GM12878 (cell line): ENCODE measurements around the gene DIPK1A. TPM values are rescaled to one million over a fixed set of nuclear protein-coding genes. Genes with fewer than 3 reads are reported as not detected.

Experiments
- ATF3 ChIP-seq: IDR thresholded peaks from 2 replicates; pipeline ENCODE4 v1.6.1; 2011; ENCODE audit warnings: low read depth, mild to moderate bottlenecking, low read length, moderate library complexity, borderline replicate concordance; ENCODE audit errors: extremely low read depth
- ATF7 ChIP-seq: fragments of 450-650 bp; IDR thresholded peaks from 2 replicates; pipeline ENCODE4 v1.6.1; 2016; ENCODE audit warnings: low read depth, mild to moderate bottlenecking
- BACH1 ChIP-seq: fragments of 450-650 bp; IDR thresholded peaks from 2 replicates; pipeline ENCODE4 v1.6.1; 2017; ENCODE audit warnings: mild to moderate bottlenecking, borderline replicate concordance
- BCL11A ChIP-seq: IDR thresholded peaks from 2 replicates; pipeline ENCODE4 v1.6.1; 2011; ENCODE audit warnings: low read depth, low read length
- BCL3 ChIP-seq: IDR thresholded peaks from 2 replicates; pipeline ENCODE4 v1.6.1; 2011; ENCODE audit warnings: borderline replicate concordance, low read depth, mild to moderate bottlenecking, moderate library complexity, low read length; ENCODE audit not compliant: insufficient read depth, poor library complexity, severe bottlenecking
- BHLHE40 ChIP-seq, 2 experiments: fragments of 450-650 bp in 1 of 2; IDR thresholded peaks; 2 replicates each; pipeline ENCODE4 v1.6.1; 2011 to 2017; ENCODE audit warnings: low read depth in 2 of 2, borderline replicate concordance in 1 of 2, improper control_type of control experiment in 1 of 2, low read length in 1 of 2, mild to moderate bottlenecking in 1 of 2
- CBX3 ChIP-seq: fragments of 200-600 bp; sonication (generic); IDR thresholded peaks from 2 replicates; pipeline ENCODE4 v1.6.1; 2016; ENCODE audit warnings: low read depth, borderline replicate concordance
- CBX5 ChIP-seq: sonication (generic); IDR thresholded peaks from 2 replicates; pipeline ENCODE4 v1.6.1; 2016; ENCODE audit warnings: low read depth, moderate library complexity, mild to moderate bottlenecking, inconsistent platforms
- CHD2 ChIP-seq: IDR thresholded peaks from 2 replicates; pipeline ENCODE4 v1.6.1; 2011; ENCODE audit warnings: low read depth, low read length, improper control_type of control experiment, borderline replicate concordance
- ESRRA ChIP-seq: IDR thresholded peaks from 2 replicates; pipeline ENCODE4 v1.6.1; 2012; ENCODE audit warnings: mild to moderate bottlenecking, low read length, improper control_type of control experiment
- FOXM1 ChIP-seq: IDR thresholded peaks from 2 replicates; pipeline ENCODE4 v1.6.1; 2012; ENCODE audit warnings: low read depth, mild to moderate bottlenecking, inconsistent platforms, low read length, moderate library complexity
- HDAC2 ChIP-seq: fragments of 200-600 bp; sonication (generic); IDR thresholded peaks from 2 replicates; pipeline ENCODE4 v1.6.1; 2017
- HDAC6 ChIP-seq: fragments of 200-600 bp; sonication (generic); IDR thresholded peaks from one replicate; pipeline ENCODE4 v1.8.0; 2017; ENCODE audit warnings: antibody characterized with exemption; ENCODE audit not compliant: unreplicated experiment
- IRF5 ChIP-seq: fragments of 450-650 bp; IDR thresholded peaks from 2 replicates; pipeline ENCODE4 v1.6.1; 2017; ENCODE audit warnings: borderline replicate concordance
- JUNB ChIP-seq: IDR thresholded peaks from 2 replicates; pipeline ENCODE4 v1.6.1; 2016; ENCODE audit warnings: antibody characterized with exemption, mild to moderate bottlenecking
- MAX ChIP-seq: IDR thresholded peaks from 2 replicates; pipeline ENCODE4 v1.6.1; 2012; ENCODE audit warnings: low read depth, low read length, improper control_type of control experiment
- PKNOX1 ChIP-seq: fragments of 450-650 bp; IDR thresholded peaks from 2 replicates; pipeline ENCODE4 v1.6.1; 2016; ENCODE audit warnings: mild to moderate bottlenecking
- RCOR1 ChIP-seq: conservative IDR thresholded peaks from 2 replicates; pipeline ENCODE4 v1.6.1; 2012; ENCODE audit warnings: low read depth, low read length, improper control_type of control experiment
- SMAD1 ChIP-seq: fragments of 450-650 bp; IDR thresholded peaks from 2 replicates; pipeline ENCODE4 v1.6.1; 2018; ENCODE audit warnings: mild to moderate bottlenecking, low read depth; ENCODE audit not compliant: partially characterized antibody
- SMARCA5 ChIP-seq: fragments of 450-650 bp; IDR thresholded peaks from 2 replicates; pipeline ENCODE4 v1.6.1; 2017; ENCODE audit warnings: mild to moderate bottlenecking
- SMC3 ChIP-seq: IDR thresholded peaks from 2 replicates; pipeline ENCODE4 v1.6.1; 2011; ENCODE audit warnings: low read length, improper control_type of control experiment, borderline replicate concordance
- STAT3 ChIP-seq: IDR thresholded peaks from 2 replicates; pipeline ENCODE4 v1.6.1; 2011; ENCODE audit warnings: low read depth, low read length, improper control_type of control experiment
- TARDBP ChIP-seq: IDR thresholded peaks from 2 replicates; pipeline ENCODE4 v1.6.1; 2016; ENCODE audit warnings: borderline replicate concordance
- TCF3 ChIP-seq: IDR thresholded peaks from 2 replicates; pipeline ENCODE4 v1.6.1; 2012; ENCODE audit warnings: low read depth, mild to moderate bottlenecking, low read length, borderline replicate concordance; ENCODE audit not compliant: insufficient read depth
- TCF7 ChIP-seq: IDR thresholded peaks from 2 replicates; pipeline ENCODE4 v1.6.1; 2014; ENCODE audit warnings: antibody characterized with exemption, borderline replicate concordance
- YBX1 ChIP-seq: fragments of 450-650 bp; IDR thresholded peaks from 2 replicates; pipeline ENCODE4 v1.6.1; 2016; ENCODE audit warnings: antibody characterized with exemption
- ZNF207 ChIP-seq: fragments of 450-650 bp; IDR thresholded peaks from 2 replicates; pipeline ENCODE4 v1.6.1; 2014; ENCODE audit warnings: antibody characterized with exemption, mild to moderate bottlenecking, borderline replicate concordance
- polyA plus RNA-seq, 11 experiments: library from polyadenylated mRNA; depleted of rRNA in 4 of 11; unstranded in 6 of 11; stranded (reverse) in 5 of 11; fragments of >200 nt; fragmentation: Nextera tagmentation in 4 of 11; fragmentation: Illumina TruSeq in 1 of 11; extraction: Ambion mirVana in 4 of 11; extraction: Trizol in 1 of 11; gene quantifications; 1 replicate in 1 of 11; 2 replicates in 10 of 11; pipeline versions ENCODE4 v1.2.1 to v1.2.3, GENCODE V29; 2011 to 2016; ENCODE audit warnings: inconsistent platforms in 2 of 11, missing spikeins in 2 of 11, low read depth in 1 of 11
- total RNA-seq, 4 experiments: library from RNA; depleted of rRNA in 3 of 4; stranded (reverse); fragments of >200 nt in 3 of 4; fragmentation: Illumina TruSeq in 1 of 4; extraction: Trizol in 1 of 4; gene quantifications; 2 replicates each; pipeline versions ENCODE4 v1.2.1 to v1.2.3, GENCODE V29; 2013 to 2021

The DIPK1A gene
- total and polyA plus RNA-seq, 10 of the 15 experiments (the other 5 are each of a cell fraction or from before 2014, with no cell fraction given), result 4.9 to 15.0 (median 9.7) TPM

GRCh38 chr1:92858564-92859399 is 102.5 kb downstream of the DIPK1A start (continued):
- TF ChIP-seq PKNOX1 (no peak), CBX5 (peak; percentile 83; the same call in 1 of the 2 replicates), FOXM1 (peak; percentile 84), BACH1 (no peak), TCF7 (no peak), ESRRA (peak; percentile 30; the same call in 1 of the 2 replicates), HDAC6 (no peak), BCL11A (no peak), JUNB (no peak), BHLHE40 (IDR thresholded peaks at IDR 0.05; ENCODE audit: borderline replicate concordance in 1 of 2, low read depth in 2 of 2, low read length in 1 of 2) (no peak), TCF3 (no peak), SMAD1 (no peak), ZNF207 (0 out of 2 replicates have a peak, but pooled peaks have one; percentile 53), RCOR1 (no peak), IRF5 (no peak), MAX (no peak), BCL3 (no peak), STAT3 (no peak), HDAC2 (no peak), YBX1 (no peak), SMC3 (peak; percentile 99), CBX3 (no peak), TARDBP (no peak), ATF7 (peak; percentile 25; the same call in 1 of the 2 replicates), CHD2 (no peak), ATF3 (peak; percentile 23; the same call in 1 of the 2 replicates), SMARCA5 (peak; percentile 60; the same call in 1 of the 2 replicates)
